H1 (cell line): Measurements from ENCODE around the gene TTC6. TPM values are rescaled to one million over a fixed set of nuclear protein-coding genes. Genes with fewer than 3 reads are reported as not detected.

ENCODE experiments used
- ATF3 ChIP-seq: IDR thresholded peaks from 2 replicates; pipeline ENCODE4 v1.6.1; 2011; ENCODE audit warnings: low read depth, mild to moderate bottlenecking, low read length; ENCODE audit not compliant: insufficient read depth
- CHD1 ChIP-seq: IDR thresholded peaks from 2 replicates; pipeline ENCODE4 v1.6.1; 2012; ENCODE audit warnings: low read depth, low read length, improper control_type of control experiment
- CTBP2 ChIP-seq: IDR thresholded peaks from 2 replicates; pipeline ENCODE4 v1.7.0; 2011; ENCODE audit warnings: borderline replicate concordance, mild to moderate bottlenecking, moderate library complexity, mixed read lengths, low read length; ENCODE audit not compliant: insufficient read depth, insufficient read length
- CTCF ChIP-seq, 3 experiments: IDR thresholded peaks; 1 replicate in 2 of 3; 2 replicates in 1 of 3; pipeline versions ENCODE4 v1.5.1 to v1.6.1; 2011; ENCODE audit warnings: low read length in 3 of 3, mild to moderate bottlenecking in 3 of 3, inconsistent platforms in 2 of 3, low read depth in 1 of 3, moderate library complexity in 1 of 3; ENCODE audit not compliant: insufficient read depth in 1 of 3; ENCODE audit errors: control extremely low read depth in 1 of 3
- E2F6 ChIP-seq: IDR thresholded peaks from 2 replicates; pipeline ENCODE4 v1.6.1; 2012; ENCODE audit warnings: inconsistent platforms
- EP300 ChIP-seq, 2 experiments: IDR thresholded peaks; 1 replicate in 1 of 2; 2 replicates in 1 of 2; pipeline ENCODE4 v1.6.1; 2011 to 2012; ENCODE audit warnings: low read depth in 2 of 2, low read length in 2 of 2, mild to moderate bottlenecking in 2 of 2, borderline replicate concordance in 1 of 2, inconsistent platforms in 1 of 2, moderate library complexity in 1 of 2
- GTF2F1 ChIP-seq: IDR thresholded peaks from 2 replicates; pipeline ENCODE4 v1.6.1; 2012; ENCODE audit warnings: low read depth, low read length, improper control_type of control experiment, borderline replicate concordance
- JUND ChIP-seq: IDR thresholded peaks from 2 replicates; pipeline ENCODE4 v1.6.1; 2011; ENCODE audit warnings: mild to moderate bottlenecking, improper control_type of control experiment, low read length
- MAFK ChIP-seq: IDR thresholded peaks from 2 replicates; pipeline ENCODE4 v1.6.1; 2012; ENCODE audit warnings: low read depth, mild to moderate bottlenecking, improper control_type of control experiment, low read length
- MAX ChIP-seq: IDR thresholded peaks from 2 replicates; pipeline ENCODE4 v1.6.1; 2012; ENCODE audit warnings: inconsistent platforms
- POU5F1 ChIP-seq: IDR thresholded peaks from 2 replicates; pipeline ENCODE4 v1.6.1; 2011; ENCODE audit warnings: low read depth, mild to moderate bottlenecking, low read length, moderate library complexity
- RAD21 ChIP-seq, 2 experiments: IDR thresholded peaks in 1 of 2; conservative IDR thresholded peaks in 1 of 2; 2 replicates each; pipeline ENCODE4 v1.6.1; 2011; ENCODE audit warnings: low read depth in 2 of 2, low read length in 2 of 2, improper control_type of control experiment in 1 of 2, inconsistent platforms in 1 of 2, mild to moderate bottlenecking in 1 of 2, moderate library complexity in 1 of 2
- RBBP5 ChIP-seq: IDR thresholded peaks from 2 replicates; pipeline ENCODE4 v1.7.1; 2012; ENCODE audit warnings: low read depth, mild to moderate bottlenecking, inconsistent platforms, low read length, moderate library complexity, borderline replicate concordance
- SIN3A ChIP-seq, 2 experiments: IDR thresholded peaks in 1 of 2; conservative IDR thresholded peaks in 1 of 2; 2 replicates each; pipeline ENCODE4 v1.6.1; 2011 to 2012; ENCODE audit warnings: low read length in 2 of 2, improper control_type of control experiment in 1 of 2, low read depth in 1 of 2, mild to moderate bottlenecking in 1 of 2
- SP2 ChIP-seq: IDR thresholded peaks from 2 replicates; pipeline ENCODE4 v1.6.1; 2012; ENCODE audit warnings: mild to moderate bottlenecking, low read length, inconsistent platforms
- TAF7 ChIP-seq: optimal IDR thresholded peaks from 2 replicates; pipeline ENCODE3; 2011; ENCODE audit warnings: low read depth, mild to moderate bottlenecking, inconsistent platforms, low read length, moderate library complexity, borderline replicate concordance
- YY1 ChIP-seq: IDR thresholded peaks from 2 replicates; pipeline ENCODE4 v1.6.1; 2011; ENCODE audit warnings: low read depth, mild to moderate bottlenecking, low read length
- ZNF274 ChIP-seq: IDR thresholded peaks from 2 replicates; pipeline ENCODE4 v1.7.0; 2012; ENCODE audit warnings: low read length, borderline replicate concordance; ENCODE audit errors: extremely low read depth
- polyA plus RNA-seq, 7 experiments: library from polyadenylated mRNA; depleted of rRNA in 3 of 7; stranded (reverse) in 5 of 7; unstranded in 2 of 7; fragments of >200 nt in 5 of 7; fragments of 200-250 nt in 2 of 7; gene quantifications; 1 replicate in 5 of 7; 2 replicates in 1 of 7; 4 replicates in 1 of 7; pipeline versions ENCODE4 v1.2.1 to v1.2.3, GENCODE V29; 2011 to 2013; ENCODE audit warnings: missing spikeins in 2 of 7, mixed read lengths in 2 of 7
- total RNA-seq: library from RNA; stranded (reverse); fragmentation: NEBNext Ultra II Directional; extraction: Animal tissue kit (Norgen Biotek cat#: 25700); gene quantifications from 2 replicates; pipeline ENCODE4 v1.2.1, GENCODE V29; 2021

Gene TTC6
- total and polyA plus RNA-seq, 2 of the 8 experiments (the other 6 are each of a cell fraction or from before 2014, with no cell fraction given) = 0.02 TPM; not detected in 1

- TF ChIP-seq E2F6 = peak; percentile 21
- TF ChIP-seq EP300 (IDR thresholded peaks at IDR 0.05; ENCODE audit: borderline replicate concordance in 1 of 2, low read depth in 2 of 2, low read length in 2 of 2) = no peak
- peak; percentile 7; the same call in 1 of the 2 replicates for TF ChIP-seq MAX
- no peak for TF ChIP-seq SIN3A (conservative IDR thresholded peaks at IDR 0.05 in 1 of 2, IDR thresholded peaks at IDR 0.05 in 1 of 2; ENCODE audit: low read depth in 1 of 2, low read length in 2 of 2)
- no peak for TF ChIP-seq ZNF274
- TF ChIP-seq GTF2F1 = no peak
- TF ChIP-seq JUND = no peak
- TF ChIP-seq CHD1 = no peak
- 0 out of 2 replicates have a peak, but pooled peaks have one; percentile 40 for TF ChIP-seq ATF3
- peak; percentile 66 to 98 (median 68) for TF ChIP-seq CTCF (IDR thresholded peaks at IDR 0.05; ENCODE audit: control extremely low read depth in 1 of 3, insufficient read depth in 1 of 3, low read depth in 1 of 3, low read length in 3 of 3)
- no peak for TF ChIP-seq MAFK
- peak; percentile 42 to 60; a peak in 3 of 4 replicates for TF ChIP-seq RAD21 (IDR thresholded peaks at IDR 0.05 in 1 of 2, conservative IDR thresholded peaks at IDR 0.05 in 1 of 2; ENCODE audit: low read depth in 2 of 2, low read length in 2 of 2)
- TF ChIP-seq POU5F1 = no peak
- TF ChIP-seq SP2 = no peak
- peak; percentile 57 for TF ChIP-seq YY1
- 0 out of 2 replicates have a peak, but pooled peaks have one; percentile 22 for TF ChIP-seq RBBP5
- no peak for TF ChIP-seq CTBP2
- peak; percentile 71 for TF ChIP-seq TAF7
Measured at GRCh38 chr14:37591311-37591940, 4.0 kb upstream of the TTC6 start (continued).
